SK-N-SH treated with all-trans-retinoic acid at 6 μM for 48 hours (cell line): ENCODE data around the gene MBD5.

ENCODE experiments used
- ATAC-seq: fragments of 200-7000 bp; cut with Tn5 transposase; 3 replicates; pipeline ENCODE4 v1.9.1; 2020; ENCODE audit warnings: mild to moderate bottlenecking, moderate library complexity
- ARNTL ChIP-seq: fragments of 450-650 bp; formaldehyde crosslinking; IDR thresholded peaks from 2 replicates; pipeline ENCODE4 v1.5.0; 2020; ENCODE audit warnings: low read depth, mild to moderate bottlenecking, moderate library complexity, borderline replicate concordance
- BACH2 ChIP-seq: fragments of 250-450 bp; sonication (Bioruptor Pico); IDR thresholded peaks from 2 replicates; pipeline ENCODE4 v1.9.0; 2021; ENCODE audit warnings: mild to moderate bottlenecking, borderline replicate concordance
- CREB5 ChIP-seq: fragments of 250-450 bp; sonication (Bioruptor Pico); IDR thresholded peaks from 2 replicates; pipeline ENCODE4 v1.5.1; 2020; ENCODE audit warnings: low read depth, mild to moderate bottlenecking, moderate library complexity
- CSDC2 ChIP-seq: fragments of 250-450 bp; sonication (Bioruptor Pico); IDR thresholded peaks from 2 replicates; pipeline ENCODE4 v1.5.0; 2020; ENCODE audit warnings: mild to moderate bottlenecking, moderate library complexity
- CSRNP3 ChIP-seq: fragments of 250-450 bp; sonication (Bioruptor Pico); IDR thresholded peaks from 2 replicates; pipeline ENCODE4 v1.5.1; 2021; ENCODE audit warnings: mild to moderate bottlenecking, moderate library complexity
- ESRRG ChIP-seq: fragments of 250-450 bp; sonication (Bioruptor Pico); IDR thresholded peaks from 2 replicates; pipeline ENCODE4 v1.6.1; 2021; ENCODE audit warnings: mild to moderate bottlenecking
- GLIS3 ChIP-seq: fragments of 250-450 bp; sonication (Bioruptor Pico); IDR thresholded peaks from 2 replicates; pipeline ENCODE4 v1.5.0; 2020; ENCODE audit warnings: mild to moderate bottlenecking, moderate library complexity
- ISL1 ChIP-seq: fragments of 250-450 bp; sonication (Bioruptor Pico); IDR thresholded peaks from 2 replicates; pipeline ENCODE4 v2.1.2; 2022; ENCODE audit warnings: mild to moderate bottlenecking, moderate library complexity
- OSR1 ChIP-seq: fragments of 250-450 bp; sonication (Bioruptor Pico); IDR thresholded peaks from 2 replicates; pipeline ENCODE4 v1.8.0; 2022; ENCODE audit warnings: moderate library complexity, mild to moderate bottlenecking, inconsistent platforms
- PATZ1 ChIP-seq: fragments of 250-450 bp; sonication (Bioruptor Pico); IDR thresholded peaks from 2 replicates; pipeline ENCODE4 v1.8.0; 2020; ENCODE audit warnings: mild to moderate bottlenecking, moderate library complexity, borderline replicate concordance
- POU6F1 ChIP-seq: fragments of 250-450 bp; sonication (Bioruptor Pico); IDR thresholded peaks from 2 replicates; pipeline ENCODE4 v1.8.0; 2021; ENCODE audit warnings: low read depth, mild to moderate bottlenecking, moderate library complexity, borderline replicate concordance
- PPARA ChIP-seq: fragments of 250-450 bp; sonication (Bioruptor Pico); IDR thresholded peaks from 2 replicates; pipeline ENCODE4 v1.5.0; 2020; ENCODE audit warnings: mild to moderate bottlenecking, borderline replicate concordance
- RARB ChIP-seq: fragments of 250-450 bp; sonication (Bioruptor Pico); IDR thresholded peaks from 2 replicates; pipeline ENCODE4 v1.8.0; 2021; ENCODE audit warnings: mild to moderate bottlenecking, moderate library complexity
- SNAI2 ChIP-seq: fragments of 250-450 bp; sonication (Bioruptor Pico); IDR thresholded peaks from 2 replicates; pipeline ENCODE4 v1.5.0; 2020; ENCODE audit warnings: mild to moderate bottlenecking, moderate library complexity
- TCF4 ChIP-seq: fragments of 250-450 bp; sonication (Bioruptor Pico); IDR thresholded peaks from 2 replicates; pipeline ENCODE4 v1.8.0; 2021; ENCODE audit warnings: mild to moderate bottlenecking, moderate library complexity, borderline replicate concordance
- TOX ChIP-seq: fragments of 250-450 bp; sonication (Bioruptor Pico); IDR thresholded peaks from 2 replicates; pipeline ENCODE4 v1.8.0; 2021; ENCODE audit warnings: mild to moderate bottlenecking, moderate library complexity, borderline replicate concordance
- TSHZ2 ChIP-seq: fragments of 250-450 bp; sonication (Bioruptor Pico); IDR thresholded peaks from 2 replicates; pipeline ENCODE4 v1.5.0; 2020; ENCODE audit warnings: mild to moderate bottlenecking, moderate library complexity
- ZFP3 ChIP-seq: fragments of 250-450 bp; sonication (Bioruptor Pico); IDR thresholded peaks from 2 replicates; pipeline ENCODE4 v1.5.0; 2020; ENCODE audit warnings: mild to moderate bottlenecking, moderate library complexity
- ZFP30 ChIP-seq: fragments of 450-650 bp; formaldehyde crosslinking; IDR thresholded peaks from 2 replicates; pipeline ENCODE4 v1.5.0; 2022; ENCODE audit warnings: mild to moderate bottlenecking, moderate library complexity
- ZNF565 ChIP-seq: fragments of 450-650 bp; formaldehyde crosslinking; conservative IDR thresholded peaks from 2 replicates; pipeline ENCODE4 v1.5.0; 2020; ENCODE audit warnings: low read depth, mild to moderate bottlenecking, moderate library complexity
- ZNF70 ChIP-seq: fragments of 450-650 bp; formaldehyde crosslinking; IDR thresholded peaks from 2 replicates; pipeline ENCODE4 v1.5.0; 2020; ENCODE audit warnings: mild to moderate bottlenecking, moderate library complexity
- ZNF8 ChIP-seq: fragments of 450-650 bp; formaldehyde crosslinking; IDR thresholded peaks from 2 replicates; pipeline ENCODE4 v1.5.0; 2020; ENCODE audit warnings: mild to moderate bottlenecking, moderate library complexity

MBD5 gene

GRCh38 chr2:148263890-148264289 is 243.0 kb downstream of the MBD5 start:
- TF ChIP-seq CREB5 (no peak), ZNF565 (no peak), ZFP3 (no peak), OSR1 (CRISPR knock-in tag) (no peak), ZNF70 (CRISPR knock-in tag) (no peak), RARB (no peak), TOX (CRISPR knock-in tag) (no peak), ZNF8 (CRISPR knock-in tag) (no peak), CSRNP3 (CRISPR knock-in tag) (no peak), TSHZ2 (CRISPR knock-in tag) (no peak), ARNTL (CRISPR knock-in tag) (no peak), ZFP30 (CRISPR knock-in tag) (no peak), PPARA (CRISPR knock-in tag) (no peak), CSDC2 (no peak), ESRRG (no peak), BACH2 (CRISPR knock-in tag) (no peak), SNAI2 (CRISPR knock-in tag) (no peak), ISL1 (CRISPR knock-in tag) (no peak)
- ATAC-seq = no peak

GRCh38 chr2:148273158-148273691 is 252.3 kb downstream of the MBD5 start:
- no peak for ATAC-seq

More at GRCh38 chr2:148273158-148273691, 252.3 kb downstream of the MBD5 start:
- no peak for TF ChIP-seq TCF4 (CRISPR knock-in tag)
- TF ChIP-seq CSRNP3 (CRISPR knock-in tag) = no peak
- no peak for TF ChIP-seq ISL1 (CRISPR knock-in tag)
- no peak for TF ChIP-seq PATZ1 (CRISPR knock-in tag)
- no peak for TF ChIP-seq GLIS3 (CRISPR knock-in tag)
- TF ChIP-seq POU6F1 (CRISPR knock-in tag) = no peak
- TF ChIP-seq ZFP3 = no peak
- TF ChIP-seq TOX (CRISPR knock-in tag) = no peak
- TF ChIP-seq ZFP30 (CRISPR knock-in tag) = no peak
- TF ChIP-seq PPARA (CRISPR knock-in tag) = no peak
- no peak for TF ChIP-seq ESRRG
- no peak for TF ChIP-seq TSHZ2 (CRISPR knock-in tag)
